GM23338 (cell line): ENCODE results near the gene SORCS2.

Source experiments
- CREB1 ChIP-seq: fragments of 250-450 bp; sonication (Bioruptor Pico); IDR thresholded peaks from 2 replicates; pipeline ENCODE4 v1.5.0; 2020; ENCODE audit warnings: low read depth, mild to moderate bottlenecking, moderate library complexity
- CTCF ChIP-seq, 2 experiments: fragments of 200-600 bp in 1 of 2; sonication (generic) in 1 of 2; conservative IDR thresholded peaks; 2 replicates each; pipeline versions ENCODE4 v1.5.1 to v1.6.1; 2016 to 2017; ENCODE audit warnings: antibody characterized with exemption in 2 of 2, low read depth in 2 of 2, mild to moderate bottlenecking in 2 of 2, moderate library complexity in 1 of 2
- ETS1 ChIP-seq: IDR thresholded peaks from 2 replicates; pipeline ENCODE4 v1.6.1; 2016; ENCODE audit warnings: antibody characterized with exemption
- EZH2 ChIP-seq: fragments of 200-600 bp; sonication (generic); IDR thresholded peaks from one replicate; pipeline ENCODE4 v1.8.0; 2017; ENCODE audit warnings: antibody characterized with exemption, mild to moderate bottlenecking, low read depth; ENCODE audit not compliant: unreplicated experiment
- EZH2phosphoT487 ChIP-seq: fragments of 200-600 bp; sonication (generic); IDR thresholded peaks from one replicate; pipeline ENCODE4 v1.8.1; 2018; ENCODE audit warnings: antibody characterized with exemption; ENCODE audit not compliant: unreplicated experiment
- JUNB ChIP-seq: IDR thresholded peaks from one replicate; pipeline ENCODE4 v1.6.1; 2016; ENCODE audit warnings: antibody characterized with exemption; ENCODE audit not compliant: unreplicated experiment
- NANOG ChIP-seq: IDR thresholded peaks from 2 replicates; pipeline ENCODE4 v1.6.1; 2016; ENCODE audit warnings: antibody characterized with exemption, borderline replicate concordance
- POLR2AphosphoS5 ChIP-seq: IDR thresholded peaks from 2 replicates; pipeline ENCODE4 v1.6.1; 2016; ENCODE audit warnings: antibody characterized with exemption, low read depth
- REST ChIP-seq: IDR thresholded peaks from one replicate; pipeline ENCODE4 v1.6.1; 2018; ENCODE audit warnings: antibody characterized with exemption; ENCODE audit not compliant: unreplicated experiment
- STAT1 ChIP-seq: IDR thresholded peaks from one replicate; pipeline ENCODE4 v1.6.1; 2016; ENCODE audit warnings: antibody characterized with exemption; ENCODE audit not compliant: unreplicated experiment
- ZNF114 ChIP-seq: fragments of 250-450 bp; sonication (Bioruptor Pico); IDR thresholded peaks from 2 replicates; pipeline ENCODE4 v1.5.0; 2020; ENCODE audit warnings: mild to moderate bottlenecking, moderate library complexity
- ZNF331 ChIP-seq: fragments of 250-450 bp; sonication (Bioruptor Pico); IDR thresholded peaks from 2 replicates; pipeline ENCODE4 v1.5.0; 2020; ENCODE audit warnings: low read depth, mild to moderate bottlenecking, moderate library complexity
- ZNF462 ChIP-seq: fragments of 250-450 bp; sonication (Bioruptor Pico); IDR thresholded peaks from 2 replicates; pipeline ENCODE4 v1.5.0; 2020; ENCODE audit warnings: mild to moderate bottlenecking, moderate library complexity

- TF ChIP-seq EZH2phosphoT487 (no peak), CTCF (conservative IDR thresholded peaks at IDR 0.05; ENCODE audit: low read depth in 2 of 2) (no peak), ZNF114 (CRISPR knock-in tag) (no peak), EZH2 (no peak), POLR2AphosphoS5 (no peak), ZNF462 (CRISPR knock-in tag) (no peak), REST (no peak), ETS1 (no peak), CREB1 (CRISPR knock-in tag) (no peak), JUNB (no peak), ZNF331 (CRISPR knock-in tag) (no peak), NANOG (no peak), STAT1 (no peak)
Measured at GRCh38 chr4:7425591-7426468, 233.5 kb downstream of the SORCS2 start.
